ENCODE results near the gene SDCCAG8.

SDCCAG8 gene

DNA sequence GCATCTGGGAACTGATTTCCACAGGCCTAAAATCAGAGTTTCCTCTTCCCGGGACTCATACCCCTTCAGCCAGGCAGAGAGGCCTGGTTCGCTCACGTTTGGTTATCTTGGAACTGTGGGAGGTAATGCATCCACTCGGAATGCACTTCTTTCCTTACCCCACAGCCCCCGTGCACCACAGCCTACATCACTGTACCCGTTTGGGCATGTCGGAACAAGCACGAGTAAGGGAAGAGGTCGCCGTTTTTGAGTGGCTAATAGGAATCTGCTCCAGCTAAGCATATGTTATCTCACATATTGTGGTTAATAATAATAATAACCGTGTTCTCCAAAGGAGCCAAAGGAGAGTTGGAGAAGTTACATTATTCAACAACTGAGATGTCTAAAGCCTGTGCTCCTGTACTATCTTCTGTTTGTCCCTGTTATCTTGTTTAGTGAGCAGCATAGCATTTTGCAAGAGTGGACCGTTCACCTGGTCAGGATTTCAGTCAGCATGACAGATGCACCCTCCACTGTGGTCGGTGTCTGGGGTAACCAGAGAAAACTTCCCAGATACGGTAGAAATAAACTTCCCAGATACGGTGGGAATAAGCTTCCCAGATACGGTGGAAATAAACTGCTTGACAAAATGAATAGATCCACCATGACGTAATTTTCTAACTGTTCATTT, 198.6 kb downstream of the SDCCAG8 start:
- Histone ChIP-seq H3K4me3 (ENCODE audit: low read depth, low read length) (no peak overlapping the region), H3K36me3 (ENCODE audit: control insufficient read depth in 2 of 2, insufficient read depth in 1 of 2, low read length in 2 of 2) (no peaks in the 10 kb centered on the region), H3K4me1 (ENCODE audit: control insufficient read depth, insufficient read depth, low read length) (no peaks in the 10 kb centered on the region), H3K27ac (ENCODE audit: extremely low read depth, low read depth, low read length) (no peak overlapping the region), H3K9me3 (ENCODE audit: control insufficient read depth, insufficient read depth, low read depth, low read length) (no peaks in the 10 kb centered on the region)
- TF ChIP-seq ZNF626 (tag by site-specific recombination; IDR thresholded peaks at IDR 0.05), result no peak
- TF ChIP-seq ZBTB48 (tag by site-specific recombination; IDR thresholded peaks at IDR 0.05), result no peak
- TF ChIP-seq OVOL3 (tag by site-specific recombination; IDR thresholded peaks at IDR 0.05), result no peak
- no peak for TF ChIP-seq IKZF3 (tag by site-specific recombination; IDR thresholded peaks at IDR 0.05)
- no peak for TF ChIP-seq ZNF426 (tag by site-specific recombination; IDR thresholded peaks at IDR 0.05)
- POLR2A ChIA-PET, result no interaction called here
- CTCF ChIA-PET, result no interaction called here

- H3K36me3 ChIP-seq (ENCODE audit: control insufficient read depth in 2 of 2, insufficient read depth in 1 of 2, low read length in 2 of 2), result no peaks in the 10 kb centered on the region
- ChIA-PET CTCF (interaction anchor here (0.6 kb wide), 1 partner anchor 16 kb away, joined by 5 read pairs; no protein-coding TSS in a partner anchor), POLR2A (no interaction called here)
- no peak overlapping the region for H3K27ac ChIP-seq (ENCODE audit: extremely low read depth, low read depth, low read length)
- no peaks in the 10 kb centered on the region for H3K9me3 ChIP-seq (ENCODE audit: control insufficient read depth, insufficient read depth, low read depth, low read length)
- no peaks in the 10 kb centered on the region for H3K4me1 ChIP-seq (ENCODE audit: control insufficient read depth, insufficient read depth, low read length)
- no peak overlapping the region for H3K4me3 ChIP-seq (ENCODE audit: low read depth, low read length)
- no peak for TF ChIP-seq ZNF169 (tag by site-specific recombination; IDR thresholded peaks at IDR 0.05)
- TF ChIP-seq GLIS1 (tag by site-specific recombination; IDR thresholded peaks at IDR 0.05), result no peak
- no peak for TF ChIP-seq ZBTB7A (tag by site-specific recombination; IDR thresholded peaks at IDR 0.05; ENCODE audit: low read depth)
These were observed 200.2 kb downstream of the SDCCAG8 start for GRCh38 chr1:243455760-243456651.

DNA sequence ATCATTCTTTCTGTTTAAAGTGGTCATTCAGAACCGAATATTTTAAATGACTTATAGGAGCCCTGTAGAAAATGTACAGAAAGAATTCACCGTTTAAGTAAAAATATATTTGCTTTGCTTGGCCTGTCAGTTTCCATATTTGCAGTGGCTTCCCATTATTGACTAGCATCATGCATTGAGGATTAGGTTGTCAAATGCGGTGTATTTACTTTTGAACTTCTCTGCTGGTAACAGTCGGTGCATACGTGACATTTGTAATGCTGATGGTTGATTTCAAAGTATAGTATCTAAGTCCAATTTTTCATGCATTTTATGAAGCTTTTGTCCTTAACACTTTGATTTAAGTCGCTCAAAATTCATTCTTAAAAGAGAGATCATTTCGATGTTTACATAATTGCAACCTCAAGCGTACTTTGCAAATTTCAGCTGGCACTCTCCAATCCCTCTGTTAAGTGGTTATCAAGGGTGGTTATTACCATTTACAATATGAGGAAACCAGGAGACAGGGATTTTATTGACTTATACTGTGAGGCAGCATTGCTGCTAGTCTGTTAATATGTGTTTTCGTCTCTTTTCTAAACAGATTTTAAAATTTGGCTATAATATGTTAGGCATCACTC, 201.6 kb downstream of the SDCCAG8 start:
- POLR2A ChIA-PET, result no interaction called here

DNA sequence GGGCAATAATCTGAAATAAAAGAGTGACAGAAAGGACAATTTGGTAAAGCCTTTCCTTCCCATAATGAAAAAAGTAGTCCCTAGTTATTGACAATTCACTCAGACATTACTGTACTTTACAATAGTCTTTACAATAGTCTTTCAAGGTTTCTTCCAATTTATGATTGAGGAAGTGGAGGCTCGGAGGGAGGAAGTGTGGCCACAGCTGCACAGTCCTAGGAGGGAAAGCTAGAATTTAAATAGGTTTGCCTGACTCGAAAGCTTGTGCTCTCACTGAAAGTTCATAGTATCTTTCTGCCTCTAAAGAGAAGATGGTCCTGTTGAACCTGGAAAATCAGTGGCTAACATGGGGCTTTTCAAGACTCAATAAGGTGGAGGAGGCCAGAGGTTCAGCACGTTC, 203.2 kb downstream of the SDCCAG8 start:
- CTCF ChIA-PET, result interaction anchor here (0.6 kb wide), 1 partner anchor 223 kb away, joined by 5 read pairs; no protein-coding TSS in a partner anchor
- Histone ChIP-seq H3K36me3 (ENCODE audit: control insufficient read depth in 2 of 2, insufficient read depth in 1 of 2, low read length in 2 of 2) (no peaks in the 10 kb centered on the region), H3K4me3 (ENCODE audit: low read depth, low read length) (no peak overlapping the region), H3K27ac (ENCODE audit: extremely low read depth, low read depth, low read length) (no peak overlapping the region), H3K9me3 (ENCODE audit: control insufficient read depth, insufficient read depth, low read depth, low read length) (no peaks in the 10 kb centered on the region), H3K4me1 (ENCODE audit: control insufficient read depth, insufficient read depth, low read length) (no peaks in the 10 kb centered on the region)
- no peak for TF ChIP-seq ZNF830 (tag by site-specific recombination; IDR thresholded peaks at IDR 0.05; ENCODE audit: low read depth)
- POLR2A ChIA-PET, result no interaction called here

More for the DNA sequence above, 201.6 kb downstream of the SDCCAG8 start:
- H3K4me3 ChIP-seq (ENCODE audit: low read depth, low read length), result no peak overlapping the region
- no peaks in the 10 kb centered on the region for H3K36me3 ChIP-seq (ENCODE audit: control insufficient read depth in 2 of 2, insufficient read depth in 1 of 2, low read length in 2 of 2)
- H3K27ac ChIP-seq (ENCODE audit: extremely low read depth, low read depth, low read length), result no peak overlapping the region
- TF ChIP-seq GLI2 (tag by site-specific recombination; IDR thresholded peaks at IDR 0.05; ENCODE audit: borderline replicate concordance, low read depth), result no peak
- TF ChIP-seq ZNF112 (tag by site-specific recombination; IDR thresholded peaks at IDR 0.05), result no peak
- H3K4me1 ChIP-seq (ENCODE audit: control insufficient read depth, insufficient read depth, low read length), result no peaks in the 10 kb centered on the region
- CTCF ChIA-PET, result interaction anchor here (1.1 to 1.2 kb wide), 2 partner anchors 17 to 816 kb away, joined by 3 read pairs; no protein-coding TSS in a partner anchor
- H3K9me3 ChIP-seq (ENCODE audit: control insufficient read depth, insufficient read depth, low read depth, low read length), result no peaks in the 10 kb centered on the region

DNA sequence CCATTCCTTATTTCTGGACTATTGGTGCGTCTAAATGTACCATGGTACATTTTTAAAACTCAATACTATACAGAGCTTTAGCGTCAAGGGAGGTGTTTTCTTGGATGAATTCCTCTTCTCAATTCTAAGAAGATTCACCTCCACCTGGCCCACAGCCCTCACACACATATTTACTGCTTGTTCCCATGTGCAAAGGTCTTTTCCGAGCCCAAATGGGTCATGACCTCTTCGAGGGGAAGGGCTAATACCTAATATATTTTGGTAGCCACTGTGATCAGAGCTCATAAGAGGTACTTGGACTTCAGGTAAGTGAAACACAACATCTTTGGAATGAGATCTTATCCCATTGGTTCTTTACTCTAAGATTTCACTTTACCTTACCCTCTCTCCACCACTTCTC, 205.9 kb downstream of the SDCCAG8 start:
- Histone ChIP-seq H3K4me1 (ENCODE audit: control insufficient read depth, insufficient read depth, low read length) (no peaks in the 10 kb centered on the region), H3K36me3 (ENCODE audit: control insufficient read depth in 2 of 2, insufficient read depth in 1 of 2, low read length in 2 of 2) (no peaks in the 10 kb centered on the region), H3K27ac (ENCODE audit: extremely low read depth, low read depth, low read length) (no peak overlapping the region), H3K9me3 (ENCODE audit: control insufficient read depth, insufficient read depth, low read depth, low read length) (no peaks in the 10 kb centered on the region), H3K4me3 (ENCODE audit: low read depth, low read length) (no peak overlapping the region)
- ChIA-PET CTCF (no interaction called here), POLR2A (no interaction called here)
- TF ChIP-seq, protein P1, sequence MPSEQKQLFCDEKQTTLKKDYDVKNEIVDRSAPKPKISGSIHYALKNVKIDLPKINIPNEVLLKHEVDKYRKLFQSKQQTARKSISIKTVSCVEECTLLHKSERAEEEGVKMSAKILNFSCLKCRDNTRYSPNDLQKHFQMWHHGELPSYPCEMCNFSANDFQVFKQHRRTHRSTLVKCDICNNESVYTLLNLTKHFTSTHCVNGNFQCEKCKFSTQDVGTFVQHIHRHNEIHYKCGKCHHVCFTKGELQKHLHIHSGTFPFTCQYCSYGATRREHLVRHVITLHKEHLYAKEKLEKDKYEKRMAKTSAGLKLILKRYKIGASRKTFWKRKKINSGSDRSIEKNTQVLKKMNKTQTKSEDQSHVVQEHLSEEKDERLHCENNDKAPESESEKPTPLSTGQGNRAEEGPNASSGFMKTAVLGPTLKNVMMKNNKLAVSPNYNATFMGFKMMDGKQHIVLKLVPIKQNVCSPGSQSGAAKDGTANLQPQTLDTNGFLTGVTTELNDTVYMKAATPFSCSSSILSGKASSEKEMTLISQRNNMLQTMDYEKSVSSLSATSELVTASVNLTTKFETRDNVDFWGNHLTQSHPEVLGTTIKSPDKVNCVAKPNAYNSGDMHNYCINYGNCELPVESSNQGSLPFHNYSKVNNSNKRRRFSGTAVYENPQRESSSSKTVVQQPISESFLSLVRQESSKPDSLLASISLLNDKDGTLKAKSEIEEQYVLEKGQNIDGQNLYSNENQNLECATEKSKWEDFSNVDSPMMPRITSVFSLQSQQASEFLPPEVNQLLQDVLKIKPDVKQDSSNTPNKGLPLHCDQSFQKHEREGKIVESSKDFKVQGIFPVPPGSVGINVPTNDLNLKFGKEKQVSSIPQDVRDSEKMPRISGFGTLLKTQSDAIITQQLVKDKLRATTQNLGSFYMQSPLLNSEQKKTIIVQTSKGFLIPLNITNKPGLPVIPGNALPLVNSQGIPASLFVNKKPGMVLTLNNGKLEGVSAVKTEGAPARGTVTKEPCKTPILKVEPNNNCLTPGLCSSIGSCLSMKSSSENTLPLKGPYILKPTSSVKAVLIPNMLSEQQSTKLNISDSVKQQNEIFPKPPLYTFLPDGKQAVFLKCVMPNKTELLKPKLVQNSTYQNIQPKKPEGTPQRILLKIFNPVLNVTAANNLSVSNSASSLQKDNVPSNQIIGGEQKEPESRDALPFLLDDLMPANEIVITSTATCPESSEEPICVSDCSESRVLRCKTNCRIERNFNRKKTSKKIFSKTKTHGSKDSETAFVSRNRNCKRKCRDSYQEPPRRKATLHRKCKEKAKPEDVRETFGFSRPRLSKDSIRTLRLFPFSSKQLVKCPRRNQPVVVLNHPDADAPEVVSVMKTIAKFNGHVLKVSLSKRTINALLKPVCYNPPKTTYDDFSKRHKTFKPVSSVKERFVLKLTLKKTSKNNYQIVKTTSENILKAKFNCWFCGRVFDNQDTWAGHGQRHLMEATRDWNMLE (tag by site-specific recombination; conservative IDR thresholded peaks at IDR 0.05; ENCODE audit: low read depth), result no peak
- TF ChIP-seq SP7 (tag by site-specific recombination; IDR thresholded peaks at IDR 0.05) (no peak), HIC1 (tag by site-specific recombination; IDR thresholded peaks at IDR 0.05) (no peak)

Data from HEK293 (cell line).